Astrocyte (in vitro differentiated cells and primary cell): ENCODE data around the gene UBE2V1.

Experiments
- CTCF ChIP-seq: IDR thresholded peaks from 2 replicates; pipeline ENCODE4 v1.5.1; 2011; ENCODE audit warnings: low read depth, mild to moderate bottlenecking, inconsistent platforms, low read length, moderate library complexity; ENCODE audit not compliant: insufficient read depth
- EZH2 ChIP-seq: IDR thresholded peaks from 2 replicates; pipeline ENCODE4 v1.6.1; 2012; ENCODE audit warnings: mild to moderate bottlenecking, low read length, inconsistent platforms; ENCODE audit not compliant: insufficient read depth

GRCh38 chr20:50044353-50044960 is 68.5 kb downstream of the UBE2V1 start:
- TF ChIP-seq CTCF (no peak), EZH2 (no peak)
